Stimulated activated CD8-positive, alpha-beta memory T cell treated with anti-CD3 and anti-CD28 coated beads, Interleukin-12 subunit alpha, Interleukin-12 subunit beta, amount 100 ng/mL, for 24 hours (primary cell): Measurements from ENCODE around the gene ATP9A.

ENCODE experiments used
- DNase-seq: peaks from one replicate; pipeline ENCODE4 v3.0.0-alpha.2; 2020; ENCODE audit errors: extremely low read depth

The ATP9A gene

DNA sequence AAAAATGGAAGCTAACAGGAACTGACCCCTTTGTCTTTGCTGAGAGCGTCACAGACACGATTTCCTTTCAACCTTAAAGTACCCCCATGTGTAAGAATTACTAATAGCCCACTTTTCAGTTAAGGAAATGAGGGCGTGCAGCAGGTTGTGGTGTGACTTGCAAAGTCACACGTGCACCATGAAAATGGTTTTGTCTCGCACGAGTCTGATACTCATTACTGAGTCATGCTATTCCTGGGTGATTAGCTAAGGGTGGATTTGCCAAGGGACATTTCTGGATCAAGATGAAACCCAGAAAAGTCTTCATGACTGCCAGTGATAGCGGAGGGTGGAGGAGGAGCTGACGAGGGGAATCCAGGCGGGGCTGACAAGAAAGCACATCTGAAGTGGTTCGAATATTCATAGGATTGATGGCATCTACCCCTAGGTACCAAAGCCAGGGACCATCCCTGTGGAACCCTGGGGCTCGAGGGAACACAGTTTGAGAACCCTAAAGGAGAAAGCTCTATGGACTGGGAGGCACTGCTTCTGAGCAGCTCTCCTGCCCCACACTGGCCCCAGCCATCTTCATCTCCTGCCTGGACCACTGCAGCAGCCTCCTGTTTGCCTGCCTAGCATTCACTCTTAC, 213.5 kb downstream of the ATP9A start:
- DNase-seq = no peak

DNA sequence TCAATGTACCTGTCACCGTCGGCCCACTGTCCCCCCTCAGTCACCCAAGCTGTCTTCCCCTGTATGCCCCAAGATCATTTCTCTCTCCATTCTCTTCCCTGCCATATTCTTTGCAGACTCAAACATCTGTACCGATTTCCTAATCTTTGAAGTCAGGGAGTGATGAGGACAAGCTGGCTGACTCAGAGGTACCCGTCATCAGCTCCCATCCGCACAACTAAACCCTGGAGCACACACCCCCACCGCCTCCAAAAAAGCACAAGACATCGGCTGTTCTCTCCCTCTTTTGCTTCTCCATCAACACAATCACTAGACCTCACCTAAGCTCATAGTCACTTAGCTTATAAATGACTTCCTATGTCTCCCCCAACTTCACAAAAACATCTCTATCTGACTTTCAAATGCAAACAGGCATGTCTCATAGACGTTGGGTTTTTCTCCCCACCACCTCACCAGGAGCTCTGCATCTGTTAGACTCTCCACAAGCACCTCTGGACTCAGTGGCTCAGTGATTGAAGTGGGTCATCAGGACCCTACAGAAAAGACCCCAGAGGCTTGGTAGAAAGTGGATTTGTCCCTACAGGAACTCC, 214.2 kb downstream of the ATP9A start:
- DNase-seq = no peak

DNA sequence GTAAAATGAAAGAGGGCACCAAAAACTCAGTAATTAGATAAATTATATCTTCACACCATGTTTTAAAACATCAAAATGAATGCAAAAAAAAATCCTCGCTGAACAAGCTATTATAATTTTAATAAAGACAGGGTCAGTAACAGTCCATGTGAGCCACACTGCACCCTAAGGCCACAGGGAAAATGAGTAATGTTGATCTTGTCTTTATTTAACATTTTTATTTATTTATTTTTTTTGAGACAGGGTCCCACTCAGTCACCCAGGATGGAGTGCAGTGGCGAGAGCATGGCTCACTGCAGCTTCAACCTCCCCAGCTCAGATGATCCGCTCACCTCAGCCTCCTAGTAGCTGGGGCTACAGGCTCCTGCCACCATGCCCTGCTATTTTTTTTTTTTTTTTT, 217.0 kb downstream of the ATP9A start:
- DNase-seq = no peak

DNA sequence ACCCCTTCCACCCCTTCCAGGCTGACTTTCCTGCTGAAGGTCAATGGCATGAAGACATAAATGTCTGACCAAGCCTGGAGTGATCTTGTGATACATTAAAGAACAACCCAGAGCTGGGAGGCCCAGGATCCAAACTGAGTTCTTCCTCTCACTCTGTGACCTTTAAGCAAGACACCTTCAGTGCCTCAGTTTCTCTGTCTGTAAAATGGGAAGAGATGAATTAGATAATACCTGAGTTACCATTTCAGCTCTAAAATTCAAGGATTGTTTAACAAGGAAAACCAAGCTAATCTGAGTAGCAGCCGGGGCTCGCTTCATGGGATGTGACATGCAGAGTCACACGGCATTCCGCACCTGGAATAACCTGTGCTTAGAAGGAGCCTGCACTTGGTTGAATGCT, 218.7 kb downstream of the ATP9A start:
- DNase-seq = no peak

DNA sequence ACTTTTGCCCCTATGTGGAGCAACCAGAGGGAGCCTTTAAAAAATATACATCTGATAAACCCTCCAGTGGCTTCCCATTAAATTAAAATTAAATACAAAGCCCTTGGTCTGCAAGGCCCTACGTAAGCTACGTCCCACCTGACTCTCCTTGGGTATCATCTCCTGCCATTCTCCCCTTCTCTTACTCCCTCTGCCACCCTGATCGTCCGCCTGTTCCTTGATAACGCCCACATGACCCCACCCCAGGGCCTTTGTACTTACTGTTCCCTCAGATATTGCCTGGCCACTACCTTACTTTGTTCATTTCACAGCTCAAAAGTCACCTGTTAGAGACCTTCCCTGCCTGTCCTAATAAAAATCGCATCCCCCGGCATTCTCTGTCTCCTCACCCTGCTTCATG, 220.2 kb downstream of the ATP9A start:
- DNase-seq = no peak
